PC-3 (cell line): ENCODE data around the gene MYO7A.

Experiments used
- EZH2 ChIP-seq: fragments of 300-600 bp; sonication (generic); IDR thresholded peaks from one replicate; pipeline ENCODE4 v1.6.1; 2017; ENCODE audit warnings: antibody characterized with exemption, mild to moderate bottlenecking, low read length; ENCODE audit not compliant: unreplicated experiment
- TF ChIP-seq, protein P1 (sequence below): fragments of 300-600 bp; sonication (generic); conservative IDR thresholded peaks from 2 replicates; pipeline ENCODE4 v1.5.1; 2017; ENCODE audit warnings: antibody characterized with exemption, low read depth, mild to moderate bottlenecking, low read length

DNA sequence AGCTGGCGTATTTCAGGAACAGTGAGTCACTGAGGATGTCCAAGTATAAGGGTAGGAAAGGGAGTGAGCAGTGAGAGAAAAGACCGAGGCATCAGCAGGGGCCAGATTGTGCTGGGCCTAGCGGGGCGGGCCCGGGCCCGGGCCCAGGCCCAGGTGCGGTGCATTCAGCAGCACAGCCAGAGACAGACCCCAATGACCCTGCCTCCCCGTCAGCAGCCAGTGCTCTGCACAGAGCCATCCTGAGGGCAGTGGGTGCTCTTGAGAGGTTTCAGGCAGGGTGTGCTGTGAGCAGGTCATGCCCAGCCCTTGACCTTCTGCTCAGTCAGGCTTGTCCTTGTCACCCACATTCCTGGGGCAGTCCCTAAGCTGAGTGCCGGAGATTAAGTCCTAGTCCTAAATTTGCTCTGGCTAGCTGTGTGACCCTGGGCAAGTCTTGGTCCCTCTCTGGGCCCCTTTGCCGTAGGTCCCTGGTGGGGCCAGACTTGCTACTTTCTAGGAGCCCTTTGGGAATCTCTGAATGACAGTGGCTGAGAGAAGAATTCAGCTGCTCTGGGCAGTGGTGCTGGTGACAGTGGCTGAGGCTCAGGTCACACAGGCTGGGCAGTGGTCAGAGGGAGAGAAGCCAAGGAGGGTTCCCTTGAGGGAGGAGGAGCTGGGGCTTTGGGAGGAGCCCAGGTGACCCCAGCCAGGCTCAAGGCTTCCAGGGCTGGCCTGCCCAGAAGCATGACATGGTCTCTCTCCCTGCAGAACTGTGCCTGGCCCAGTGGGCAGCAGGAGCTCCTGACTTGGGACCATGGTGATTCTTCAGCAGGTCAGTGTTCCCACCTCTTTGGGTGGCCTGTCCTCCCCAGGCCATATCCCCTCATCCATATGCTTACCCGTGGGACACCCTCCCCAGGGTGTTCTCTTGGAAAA, 2.1 kb downstream of the MYO7A start:
- TF ChIP-seq, protein P1, sequence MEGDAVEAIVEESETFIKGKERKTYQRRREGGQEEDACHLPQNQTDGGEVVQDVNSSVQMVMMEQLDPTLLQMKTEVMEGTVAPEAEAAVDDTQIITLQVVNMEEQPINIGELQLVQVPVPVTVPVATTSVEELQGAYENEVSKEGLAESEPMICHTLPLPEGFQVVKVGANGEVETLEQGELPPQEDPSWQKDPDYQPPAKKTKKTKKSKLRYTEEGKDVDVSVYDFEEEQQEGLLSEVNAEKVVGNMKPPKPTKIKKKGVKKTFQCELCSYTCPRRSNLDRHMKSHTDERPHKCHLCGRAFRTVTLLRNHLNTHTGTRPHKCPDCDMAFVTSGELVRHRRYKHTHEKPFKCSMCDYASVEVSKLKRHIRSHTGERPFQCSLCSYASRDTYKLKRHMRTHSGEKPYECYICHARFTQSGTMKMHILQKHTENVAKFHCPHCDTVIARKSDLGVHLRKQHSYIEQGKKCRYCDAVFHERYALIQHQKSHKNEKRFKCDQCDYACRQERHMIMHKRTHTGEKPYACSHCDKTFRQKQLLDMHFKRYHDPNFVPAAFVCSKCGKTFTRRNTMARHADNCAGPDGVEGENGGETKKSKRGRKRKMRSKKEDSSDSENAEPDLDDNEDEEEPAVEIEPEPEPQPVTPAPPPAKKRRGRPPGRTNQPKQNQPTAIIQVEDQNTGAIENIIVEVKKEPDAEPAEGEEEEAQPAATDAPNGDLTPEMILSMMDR: no peak
- no peak for TF ChIP-seq EZH2
